NCI-H128 (cell line): ENCODE measurements around the gene AKR1C2.
"Not testable (repeated sequence)": the region's sequence is repeated elsewhere in the genome, so short reads cannot be mapped to it uniquely, and the experiment has no call there.

Source experiments
- DNase-seq: peaks from one replicate; lab custom pipeline; 2025; ENCODE audit not compliant: unreplicated experiment; lab: John Stamatoyannopoulos, UW

AKR1C2 gene

GRCh38 chr10:4990217-4990616 is 13.4 kb downstream of the AKR1C2 start:
- no peak for DNase-seq

DNA sequence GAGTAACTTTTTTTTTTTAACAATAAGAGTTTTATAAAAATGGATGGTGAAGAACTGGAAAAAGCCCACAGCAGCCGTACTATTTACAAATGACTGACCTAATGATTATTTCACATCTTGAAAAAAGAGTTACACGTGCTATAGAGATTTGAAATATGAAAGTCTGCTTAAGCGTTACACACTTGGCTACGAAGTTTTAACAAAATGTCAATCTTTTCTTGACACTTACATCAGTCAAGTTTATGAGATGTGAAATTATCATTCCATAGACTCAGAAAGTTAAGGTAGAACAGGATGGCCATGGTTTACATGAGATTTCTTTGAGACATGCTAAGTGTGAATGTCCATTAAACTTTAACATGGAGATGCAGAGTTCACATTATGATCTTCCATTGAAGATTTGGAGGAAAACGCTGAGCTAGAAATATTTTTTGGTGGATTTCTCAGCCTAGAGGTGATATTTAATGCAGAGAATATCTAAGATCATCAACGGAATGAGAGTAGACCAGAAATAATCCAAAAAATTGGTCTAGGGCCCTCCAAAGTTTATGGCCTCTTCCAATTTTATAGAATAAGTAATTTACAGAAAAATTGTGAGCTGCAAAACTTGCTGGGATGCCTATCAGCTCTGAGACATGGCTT is 15.5 kb downstream of the AKR1C2 start:
- DNase-seq: not testable (repeated sequence)

GRCh38 chr10:4984971-4985594 is 18.6 kb downstream of the AKR1C2 start:
- no peak for DNase-seq

- no peak for DNase-seq
These were observed 19.4 kb downstream of the AKR1C2 start for GRCh38 chr10:4984223-4984622.

DNA sequence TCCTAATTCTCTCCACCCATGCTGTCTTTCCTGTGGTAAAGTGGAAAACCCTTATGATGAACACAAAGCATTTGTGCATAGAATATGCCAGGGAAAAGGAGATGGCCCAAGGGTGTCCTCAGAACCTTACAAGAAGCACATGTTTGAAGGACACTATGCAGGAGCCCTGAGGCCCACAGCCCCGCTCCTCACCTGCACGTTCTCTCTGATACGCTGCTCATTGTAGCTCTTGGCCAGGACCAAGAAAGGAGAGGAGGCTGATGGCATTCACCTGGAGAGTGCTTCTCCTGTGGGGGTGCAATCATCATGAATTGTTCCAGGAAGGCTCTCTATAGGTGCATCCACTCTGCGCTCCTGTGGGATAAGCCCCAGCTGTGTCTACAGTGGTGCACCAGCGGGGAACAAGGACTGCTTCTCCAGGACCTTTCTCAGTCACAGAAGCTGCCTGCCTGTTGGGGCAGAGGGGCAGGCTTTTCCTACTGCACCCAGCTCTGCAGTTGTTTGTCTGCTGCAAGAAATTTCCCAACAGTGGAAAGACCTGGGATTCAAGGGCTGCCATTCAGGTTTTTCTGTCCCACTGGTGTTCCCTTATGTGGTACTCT is 19.9 kb downstream of the AKR1C2 start:
- no peak for DNase-seq

GRCh38 chr10:4982764-4983226 is 20.9 kb downstream of the AKR1C2 start:
- no peak for DNase-seq

DNA sequence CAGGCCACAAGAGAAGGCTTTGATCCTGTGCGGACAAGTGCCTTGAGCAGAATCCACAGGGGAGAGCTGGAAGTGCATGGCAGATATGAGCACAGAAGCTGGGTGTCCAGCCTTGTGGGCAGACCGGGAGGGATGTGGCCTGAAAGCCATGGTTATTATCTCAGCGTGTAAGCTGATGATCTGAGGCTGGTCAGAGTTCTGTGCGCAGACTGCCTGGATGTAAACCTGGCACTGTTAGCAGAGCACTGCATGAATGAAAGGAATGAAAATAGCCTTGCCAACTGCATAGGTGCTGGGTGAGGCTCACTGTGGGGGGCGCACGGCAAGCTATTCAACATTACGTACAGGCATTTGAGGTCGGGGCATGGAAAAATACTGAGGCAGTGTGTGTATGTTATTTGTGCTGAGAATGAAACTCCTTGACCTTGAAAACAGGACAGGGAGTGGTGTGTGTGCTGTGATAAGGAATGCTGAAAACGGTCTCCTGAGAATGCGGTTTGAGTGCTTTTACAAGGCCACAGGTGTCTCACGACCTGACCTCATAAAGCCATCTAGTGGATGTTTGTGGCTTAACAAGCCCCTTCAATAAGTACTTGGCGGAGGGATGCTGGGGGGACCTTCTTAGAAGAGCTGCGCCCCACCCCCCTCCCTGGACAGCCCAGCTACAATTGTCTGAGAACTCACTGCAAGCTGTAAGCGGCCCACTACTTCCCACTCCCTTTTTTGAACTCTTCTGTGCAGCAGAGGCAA is 21.8 kb downstream of the AKR1C2 start:
- DNase-seq: no peak

DNA sequence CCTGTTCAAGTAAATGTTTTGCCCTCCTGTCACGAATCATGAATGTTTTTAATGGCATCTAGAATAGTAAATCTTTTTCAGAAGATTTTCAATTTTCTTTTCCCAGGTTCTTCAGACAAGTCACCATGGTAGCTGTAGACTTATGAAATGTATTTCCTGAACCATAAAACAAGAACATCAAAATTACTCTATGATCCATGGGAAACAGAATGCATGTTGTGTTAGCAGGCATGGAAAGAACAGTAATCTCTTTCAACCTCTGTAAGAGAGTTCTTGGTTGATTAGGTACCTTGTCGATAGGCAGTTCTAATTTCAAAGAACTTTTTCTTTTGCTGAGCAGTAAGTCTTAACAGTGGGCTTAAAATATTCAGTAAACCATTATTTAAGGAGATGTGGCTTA is 22.9 kb downstream of the AKR1C2 start:
- DNase-seq: no peak

GRCh38 chr10:4978870-4979269 is 24.8 kb downstream of the AKR1C2 start:
- DNase-seq: no peak

GRCh38 chr10:4977025-4977424 is 26.6 kb downstream of the AKR1C2 start:
- no peak for DNase-seq

GRCh38 chr10:4974400-4974799 is 29.3 kb downstream of the AKR1C2 start:
- DNase-seq: not testable (repeated sequence)

DNA sequence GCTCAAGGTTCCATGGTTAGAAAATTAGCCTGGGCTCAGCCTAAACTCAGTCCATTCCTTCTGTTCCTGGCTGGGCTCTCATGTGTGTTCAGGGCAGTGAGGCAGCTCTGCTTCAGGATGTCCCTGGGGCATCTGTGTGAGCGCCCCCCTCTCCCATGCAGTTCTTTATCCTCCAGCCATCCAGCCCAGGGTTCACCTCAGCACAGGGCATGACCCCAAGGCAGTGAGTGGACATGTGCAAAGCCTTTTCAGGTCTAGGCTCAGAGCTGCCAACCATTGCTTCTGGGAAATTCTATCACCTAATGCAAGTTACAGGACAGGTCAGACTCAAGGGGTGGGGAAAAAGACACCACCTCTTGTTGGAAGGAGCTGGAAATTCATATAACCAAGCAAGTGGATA is 30.4 kb downstream of the AKR1C2 start:
- not testable (repeated sequence) for DNase-seq

GRCh38 chr10:4972369-4973142 is 31.1 kb downstream of the AKR1C2 start:
- not testable (repeated sequence) for DNase-seq

DNA sequence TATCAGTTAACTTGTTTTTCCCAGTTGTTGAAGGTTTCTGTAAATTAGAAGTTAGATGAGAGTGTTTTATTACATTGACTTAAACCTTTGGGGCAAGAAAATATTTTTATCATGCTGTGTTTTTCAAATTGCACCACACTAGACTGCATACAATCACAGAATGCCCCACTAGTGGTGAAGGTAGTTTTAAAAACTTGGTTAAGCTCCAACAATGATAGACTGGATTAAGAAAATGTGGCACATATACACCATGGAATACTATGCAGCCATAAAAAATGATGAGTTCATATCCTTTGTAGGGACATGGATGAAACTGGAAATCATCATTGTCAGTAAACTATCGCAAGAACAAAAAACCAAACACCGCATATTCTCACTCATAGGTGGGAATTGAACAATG is 33.3 kb downstream of the AKR1C2 start:
- not testable (repeated sequence) for DNase-seq

DNA sequence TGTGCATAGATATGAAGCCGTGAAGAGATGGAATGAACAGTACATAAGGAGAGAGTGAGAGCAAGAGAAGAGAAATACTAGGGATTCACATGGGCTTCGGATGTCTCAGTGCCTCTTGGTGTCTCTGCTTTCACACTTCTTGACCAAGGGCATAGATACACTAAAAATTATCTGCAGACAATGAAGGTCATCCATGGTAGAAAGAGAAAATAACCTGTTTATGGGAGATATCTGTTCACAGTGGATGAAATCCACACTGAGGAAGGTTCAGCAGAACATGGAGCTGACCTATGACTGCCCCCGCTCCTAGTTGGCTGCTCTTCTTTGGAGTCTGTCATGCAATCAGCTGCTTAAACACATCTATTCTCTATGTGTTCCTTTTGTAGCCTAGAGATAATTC is 34.4 kb downstream of the AKR1C2 start:
- not testable (repeated sequence) for DNase-seq

DNA sequence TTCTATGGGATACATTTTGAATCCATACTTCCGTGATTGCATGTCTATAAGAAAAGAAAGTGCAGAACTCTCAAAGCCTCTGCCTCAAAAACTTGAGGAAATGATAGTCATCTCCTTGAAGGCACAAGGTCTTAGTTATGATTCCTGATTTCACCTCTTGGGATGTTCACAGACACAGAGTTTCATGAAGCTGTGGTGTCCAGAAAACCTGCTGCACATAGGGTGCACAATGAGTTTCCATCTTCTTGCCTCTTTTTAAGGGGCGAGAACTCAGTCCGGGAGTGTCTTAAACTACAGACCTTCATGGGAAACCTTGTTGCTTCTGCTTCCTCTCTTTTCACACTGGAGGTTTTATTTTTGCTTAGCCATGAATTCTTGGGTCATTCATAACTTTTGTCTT is 36.5 kb downstream of the AKR1C2 start:
- DNase-seq: not testable (repeated sequence)

- DNase-seq: not testable (repeated sequence)
These were observed 37.9 kb downstream of the AKR1C2 start for GRCh38 chr10:4965763-4966162.

- DNase-seq: not testable (repeated sequence)
These were observed 39.9 kb downstream of the AKR1C2 start for GRCh38 chr10:4963815-4964154.

- not testable (repeated sequence) for DNase-seq
These were observed 40.5 kb downstream of the AKR1C2 start, which contains the start of gene AKR1C1 for GRCh38 chr10:4962876-4963814. AKR1C1 (plus strand) TSS chr10:4963415; CDS start chr10:4963445, 30 bp downstream.

DNA sequence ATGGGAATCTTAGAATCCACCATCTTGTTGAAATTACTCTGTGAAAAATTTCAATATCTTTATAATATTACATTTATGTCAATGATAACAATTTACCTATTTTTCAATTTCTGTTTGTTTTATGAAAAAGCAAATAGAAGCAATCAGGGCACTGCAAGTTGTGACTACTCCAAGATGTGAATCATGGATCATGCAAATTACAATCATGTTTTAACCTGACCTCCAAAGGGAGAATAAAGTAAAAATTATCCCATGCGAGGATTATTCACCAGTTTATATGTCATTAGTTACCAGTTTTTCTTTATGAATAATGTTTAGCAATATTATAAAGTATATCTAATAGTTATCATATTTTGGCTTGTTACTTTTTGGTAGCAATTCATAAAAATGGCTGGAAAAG is 41.3 kb downstream of the AKR1C2 start:
- DNase-seq: not testable (repeated sequence)
